ENCODE measurements around the gene PSMB5.

PSMB5 gene

GRCh38 chr14:23058654-23059504 is 24.2 kb upstream of the PSMB5 start:
- no peak for DNase-seq (ENCODE audit: low read depth)
- TF ChIP-seq CTCF (IDR thresholded peaks at IDR 0.05; ENCODE audit: control insufficient read depth, insufficient read depth, low read depth, low read length, missing control alignments), result no peak
- no peak overlapping the region for H3K4me3 ChIP-seq (ENCODE audit: control insufficient read depth, low read depth, low read length)

DNA sequence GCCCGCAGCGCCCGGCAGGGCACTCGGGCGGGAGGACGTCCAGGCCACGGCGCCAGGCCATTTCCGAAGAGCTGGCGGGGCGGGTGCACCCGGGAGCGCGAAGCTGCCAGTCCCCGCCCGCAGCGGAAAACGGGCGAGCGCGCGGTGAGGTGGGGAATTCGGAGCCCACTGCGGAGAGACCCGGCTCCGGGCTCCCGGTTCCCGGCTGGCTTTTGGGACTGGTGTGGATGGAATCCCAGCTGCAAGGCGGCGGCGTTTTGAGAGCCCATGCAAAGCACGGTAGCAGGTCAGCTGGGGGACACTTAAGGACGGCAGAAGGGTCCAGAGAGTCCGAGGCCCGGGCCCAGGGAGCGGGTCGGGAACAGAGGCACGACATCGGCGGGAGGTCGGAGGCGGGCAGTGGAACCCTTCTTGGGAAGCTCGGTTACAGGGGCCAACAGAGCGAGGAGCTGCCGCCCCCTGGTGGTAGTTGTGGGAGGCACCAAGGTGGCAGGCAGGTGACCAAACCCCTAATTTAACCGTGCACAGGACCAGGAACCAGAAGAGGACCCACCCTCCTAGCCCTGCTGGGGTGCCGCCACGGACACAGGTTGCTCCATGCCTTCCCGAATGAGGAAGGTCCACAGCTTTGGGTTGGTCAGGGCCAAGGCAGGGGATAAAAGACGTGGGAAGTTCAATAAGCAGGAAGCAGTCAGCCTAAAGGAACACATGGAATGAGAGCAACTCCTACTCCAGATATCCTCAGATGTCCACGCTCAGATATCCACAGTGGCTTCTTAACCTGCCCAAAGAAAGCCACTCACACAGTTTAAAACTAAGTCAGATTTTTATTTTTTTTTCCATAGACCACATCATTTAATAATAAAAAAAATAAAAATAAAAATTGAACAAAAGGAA is 23.3 kb upstream of the PSMB5 start:
- TF ChIP-seq CTCF (IDR thresholded peaks at IDR 0.05; ENCODE audit: control insufficient read depth, insufficient read depth, low read depth, low read length, missing control alignments), result peak; percentile 94
- DNase-seq (ENCODE audit: low read depth), result no peak
- peak overlapping the region; percentile 38 for H3K4me3 ChIP-seq (ENCODE audit: control insufficient read depth, low read depth, low read length)

- no peak for TF ChIP-seq CTCF (IDR thresholded peaks at IDR 0.05; ENCODE audit: control insufficient read depth, insufficient read depth, low read depth, low read length, missing control alignments)
- H3K4me3 ChIP-seq (ENCODE audit: control insufficient read depth, low read depth, low read length), result peak within 1 kb of the TSS; percentile 38
- DNase-seq (ENCODE audit: low read depth), result no peak
These were observed 22.5 kb upstream of the PSMB5 start, which contains the start of gene CDH24 for GRCh38 chr14:23056956-23057756. Gene CDH24, minus strand, starts transcription at chr14:23057520. Its CDS starts 1,787 bp downstream, at chr14:23055733.

GRCh38 chr14:23056145-23056955 is 21.6 kb upstream of the PSMB5 start:
- H3K4me3 ChIP-seq (ENCODE audit: control insufficient read depth, low read depth, low read length), result peak overlapping the region; percentile 36
- DNase-seq (ENCODE audit: low read depth), result no peak
- TF ChIP-seq CTCF (IDR thresholded peaks at IDR 0.05; ENCODE audit: control insufficient read depth, insufficient read depth, low read depth, low read length, missing control alignments), result peak; percentile 90

DNA sequence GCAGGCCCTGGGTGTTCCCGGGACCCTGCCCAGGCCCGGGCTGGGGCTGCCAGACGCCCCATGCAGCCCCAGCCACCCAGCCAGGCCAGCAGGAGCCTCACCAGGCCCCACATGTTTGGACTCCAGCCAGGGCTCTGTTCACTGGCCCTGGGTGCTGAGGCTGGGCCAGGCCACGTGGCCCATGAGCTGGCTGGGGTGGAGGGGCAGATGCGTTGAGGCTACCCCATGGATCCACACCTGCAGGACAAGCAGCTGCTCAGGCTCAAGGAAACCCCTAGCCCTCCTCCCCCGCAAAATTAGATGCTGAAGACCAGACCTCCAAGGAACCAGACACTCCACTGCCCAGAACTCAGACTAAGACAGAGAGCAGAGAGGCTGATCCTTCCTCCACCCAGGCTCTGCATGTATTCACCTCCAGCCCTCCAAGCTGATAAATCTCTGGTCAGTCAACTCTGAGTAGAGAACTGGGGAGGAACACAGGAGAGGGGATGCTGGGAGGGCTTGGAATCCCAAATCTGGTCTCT is 21.0 kb upstream of the PSMB5 start:
- DNase-seq (ENCODE audit: low read depth), result no peak
- H3K4me3 ChIP-seq (ENCODE audit: control insufficient read depth, low read depth, low read length), result no peak overlapping the region
- no peak for TF ChIP-seq CTCF (IDR thresholded peaks at IDR 0.05; ENCODE audit: control insufficient read depth, insufficient read depth, low read depth, low read length, missing control alignments)

Data from AG09309 (cell line).